MM.1S (cell line): ENCODE results near the gene SNCAIP.

ENCODE experiments used
- CTCF ChIP-seq: fragments of 300-600 bp; sonication (generic); IDR thresholded peaks from 2 replicates; pipeline ENCODE4 v1.5.1; 2016; ENCODE audit warnings: antibody characterized with exemption, low read length, mixed read lengths
- EZH2 ChIP-seq: fragments of 300-600 bp; sonication (generic); optimal IDR thresholded peaks from 2 replicates; pipeline ENCODE3; 2017; ENCODE audit warnings: low read depth, mild to moderate bottlenecking, antibody characterized with exemption, low read length, mixed read lengths
- EZH2phosphoT487 ChIP-seq: fragments of 300-600 bp; sonication (generic); IDR thresholded peaks from 2 replicates; pipeline ENCODE4 v1.6.1; 2018; ENCODE audit warnings: antibody characterized with exemption, low read length

GRCh38 chr5:122423221-122423620 is 111.2 kb downstream of the SNCAIP start:
- TF ChIP-seq CTCF (no peak), EZH2 (no peak), EZH2phosphoT487 (no peak)
